Measurements from ENCODE around the gene MRPL41. TPM values are rescaled to one million over a fixed set of nuclear protein-coding genes. Genes with fewer than 3 reads are reported as not detected.
A peak's percentile ranks its signal among the peaks of the same experiment; 100 is the strongest.

The MRPL41 gene
- total and polyA plus RNA-seq, 2 donors from 2014 or later, result 47.3 to 150 TPM

GRCh38 chr9:137522746-137523455 lies 28.8 kb upstream of the MRPL41 start:
- FAIRE-seq (no peak), DNase-seq (peak in 1 of 5 donors; percentile 64)
- no peak overlapping the region for H3K9ac ChIP-seq (ENCODE audit: low read length in 3 of 3)
- H3K27ac ChIP-seq (ENCODE audit: low read depth in 2 of 2, low read length in 2 of 2), result no peak overlapping the region
- H3K36me3 ChIP-seq (ENCODE audit: control insufficient read depth in 2 of 3, insufficient read depth in 3 of 3, low read length in 3 of 3), result no peaks in the 10 kb centered on the region
- intact Hi-C loops (cut with DNase I), result loop anchor here (10.0 kb wide), 1 partner anchor 228 kb away; no protein-coding TSS in a partner anchor
- peaks cover 0 to 4% (median 0%) of the 10 kb centered on the region in 3 donors for H3K4me1 ChIP-seq (ENCODE audit: control insufficient read depth in 2 of 3, insufficient read depth in 2 of 3, low read depth in 1 of 3, low read length in 3 of 3)
- H3K27me3 ChIP-seq (ENCODE audit: control insufficient read depth, insufficient read depth, low read length), result no peaks in the 10 kb centered on the region
- TF ChIP-seq, protein P1, sequence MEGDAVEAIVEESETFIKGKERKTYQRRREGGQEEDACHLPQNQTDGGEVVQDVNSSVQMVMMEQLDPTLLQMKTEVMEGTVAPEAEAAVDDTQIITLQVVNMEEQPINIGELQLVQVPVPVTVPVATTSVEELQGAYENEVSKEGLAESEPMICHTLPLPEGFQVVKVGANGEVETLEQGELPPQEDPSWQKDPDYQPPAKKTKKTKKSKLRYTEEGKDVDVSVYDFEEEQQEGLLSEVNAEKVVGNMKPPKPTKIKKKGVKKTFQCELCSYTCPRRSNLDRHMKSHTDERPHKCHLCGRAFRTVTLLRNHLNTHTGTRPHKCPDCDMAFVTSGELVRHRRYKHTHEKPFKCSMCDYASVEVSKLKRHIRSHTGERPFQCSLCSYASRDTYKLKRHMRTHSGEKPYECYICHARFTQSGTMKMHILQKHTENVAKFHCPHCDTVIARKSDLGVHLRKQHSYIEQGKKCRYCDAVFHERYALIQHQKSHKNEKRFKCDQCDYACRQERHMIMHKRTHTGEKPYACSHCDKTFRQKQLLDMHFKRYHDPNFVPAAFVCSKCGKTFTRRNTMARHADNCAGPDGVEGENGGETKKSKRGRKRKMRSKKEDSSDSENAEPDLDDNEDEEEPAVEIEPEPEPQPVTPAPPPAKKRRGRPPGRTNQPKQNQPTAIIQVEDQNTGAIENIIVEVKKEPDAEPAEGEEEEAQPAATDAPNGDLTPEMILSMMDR (IDR thresholded peaks at IDR 0.05; ENCODE audit: borderline replicate concordance, extremely low read depth, insufficient read depth), result no peak
- no peak overlapping the region for H3K4me3 ChIP-seq (ENCODE audit: low read length in 3 of 3)
- H3K9me3 ChIP-seq (ENCODE audit: control insufficient read depth in 2 of 3, insufficient read depth in 1 of 3, low read length in 3 of 3), result no peaks in the 10 kb centered on the region

GRCh38 chr9:137524161-137524980 lies 27.3 kb upstream of the MRPL41 start:
- FAIRE-seq (no peak), DNase-seq (peak in 1 of 5 donors; percentile 50)
- no peak overlapping the region for H3K4me3 ChIP-seq (ENCODE audit: low read length in 3 of 3)
- no peaks in the 10 kb centered on the region for H3K36me3 ChIP-seq (ENCODE audit: control insufficient read depth in 2 of 3, insufficient read depth in 3 of 3, low read length in 3 of 3)
- intact Hi-C loops (cut with DNase I), result loop anchor here (10.0 kb wide), 1 partner anchor 230 kb away; no protein-coding TSS in a partner anchor
- TF ChIP-seq, protein P1 (IDR thresholded peaks at IDR 0.05; ENCODE audit: borderline replicate concordance, extremely low read depth, insufficient read depth), result no peak
- H3K4me1 ChIP-seq (ENCODE audit: control insufficient read depth in 2 of 3, insufficient read depth in 2 of 3, low read depth in 1 of 3, low read length in 3 of 3), result peaks cover 0 to 4% (median 0%) of the 10 kb centered on the region in 3 donors
- no peak overlapping the region for H3K9ac ChIP-seq (ENCODE audit: low read length in 3 of 3)
- H3K27me3 ChIP-seq (ENCODE audit: control insufficient read depth, insufficient read depth, low read length), result no peaks in the 10 kb centered on the region
- H3K9me3 ChIP-seq (ENCODE audit: control insufficient read depth in 2 of 3, insufficient read depth in 1 of 3, low read length in 3 of 3), result no peaks in the 10 kb centered on the region
- H3K27ac ChIP-seq (ENCODE audit: low read depth in 2 of 2, low read length in 2 of 2), result no peak overlapping the region

DNA sequence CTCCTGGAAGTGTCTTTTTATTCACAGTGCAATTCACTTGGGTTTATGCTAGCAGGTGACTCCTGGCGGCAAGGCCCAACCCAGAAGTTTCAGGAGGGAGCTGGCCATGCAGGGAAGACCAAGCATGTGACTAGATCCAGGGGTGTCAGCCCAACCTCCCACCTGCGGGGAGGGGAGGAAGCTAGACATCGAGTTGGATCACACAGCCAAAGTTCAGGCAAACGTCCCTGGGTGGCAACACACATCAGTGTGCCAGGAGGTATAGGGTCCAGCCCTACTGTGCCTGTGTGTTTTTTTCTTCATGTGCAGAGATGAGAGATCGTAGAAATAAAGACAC lies 26.7 kb upstream of the MRPL41 start:
- FAIRE-seq, result no peak
- intact Hi-C loops (cut with DNase I), result loop anchor here (10.0 kb wide), 1 partner anchor 230 kb away; no protein-coding TSS in a partner anchor
- no peak overlapping the region for H3K27ac ChIP-seq (ENCODE audit: low read depth in 2 of 2, low read length in 2 of 2)
- H3K36me3 ChIP-seq (ENCODE audit: control insufficient read depth in 2 of 3, insufficient read depth in 3 of 3, low read length in 3 of 3), result no peaks in the 10 kb centered on the region
- no peak overlapping the region for H3K4me3 ChIP-seq (ENCODE audit: low read length in 3 of 3)
- no peaks in the 10 kb centered on the region for H3K27me3 ChIP-seq (ENCODE audit: control insufficient read depth, insufficient read depth, low read length)
- H3K4me1 ChIP-seq (ENCODE audit: control insufficient read depth in 2 of 3, insufficient read depth in 2 of 3, low read depth in 1 of 3, low read length in 3 of 3), result peaks cover 0 to 4% (median 0%) of the 10 kb centered on the region in 3 donors
- no peaks in the 10 kb centered on the region for H3K9me3 ChIP-seq (ENCODE audit: control insufficient read depth in 2 of 3, insufficient read depth in 1 of 3, low read length in 3 of 3)
- no peak overlapping the region for H3K9ac ChIP-seq (ENCODE audit: low read length in 3 of 3)
- TF ChIP-seq, protein P1 (IDR thresholded peaks at IDR 0.05; ENCODE audit: borderline replicate concordance, extremely low read depth, insufficient read depth), result no peak
- peak in 1 of 5 donors; percentile 57 for DNase-seq

Data from kidney (tissue), 14 donors.